CD1c-positive myeloid dendritic cell (primary cell): ENCODE measurements around the gene BLNK.

Source experiments
- DNase-seq: peaks from one replicate; pipeline ENCODE4 v3.0.0-alpha.2; 2016; ENCODE audit errors: extremely low spot score

BLNK gene

DNA sequence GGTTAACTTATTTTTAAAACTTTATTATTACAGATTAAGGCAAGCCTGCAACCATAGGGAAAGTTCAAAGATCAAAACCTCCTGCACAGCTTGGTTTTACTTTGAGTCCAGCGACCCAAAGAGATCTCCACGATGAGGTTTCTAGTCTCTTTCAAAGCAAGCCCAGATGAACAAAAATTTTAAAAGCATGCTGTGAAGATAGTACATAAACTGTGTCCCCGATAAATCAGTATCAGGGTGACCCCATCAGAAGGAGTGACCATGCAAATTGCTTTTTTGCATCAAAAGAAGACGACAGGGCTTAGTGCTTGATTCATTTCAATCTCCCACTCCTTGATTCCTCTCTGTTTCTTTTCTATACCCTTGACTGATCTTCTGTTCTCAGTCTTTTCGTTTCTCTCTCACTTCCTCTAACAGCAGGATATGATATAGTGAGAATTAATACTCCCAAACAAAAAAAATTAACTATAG, 16.8 kb upstream of the BLNK start:
- peak; percentile 15 for DNase-seq

DNA sequence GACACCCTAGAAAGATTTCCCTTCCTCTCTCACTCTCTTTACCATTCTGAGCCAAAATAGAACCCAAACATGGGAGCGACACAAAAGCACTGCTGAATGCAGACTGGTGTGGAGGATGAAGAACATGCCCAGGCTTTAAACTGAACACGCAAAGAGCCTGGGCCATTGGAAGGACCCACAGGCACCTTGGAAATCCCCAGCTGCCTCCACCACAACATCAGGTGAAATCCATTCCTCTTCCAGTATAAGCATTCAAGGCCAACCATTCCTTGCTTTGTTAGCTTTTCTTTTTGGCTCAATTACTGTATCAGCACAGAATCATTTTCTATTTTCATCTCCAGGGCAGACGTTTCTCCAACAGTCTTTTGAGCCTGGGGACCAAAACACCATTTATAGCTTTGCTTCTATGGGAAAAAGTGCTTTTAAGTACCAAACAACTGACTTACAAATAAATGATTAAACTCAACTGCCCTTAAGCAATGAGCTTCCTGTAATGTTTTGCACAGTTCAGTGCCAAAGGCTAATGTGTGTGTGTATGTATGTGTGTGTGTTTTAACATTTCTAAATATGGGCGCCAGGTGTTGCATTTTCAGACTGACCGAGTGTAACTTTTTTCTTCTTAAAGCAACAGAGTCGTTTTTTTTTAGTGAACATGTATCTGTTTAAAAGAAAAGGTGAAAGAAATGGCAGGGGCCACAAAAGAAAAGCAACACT, 16.2 kb upstream of the BLNK start:
- DNase-seq: peak; percentile 8

DNA sequence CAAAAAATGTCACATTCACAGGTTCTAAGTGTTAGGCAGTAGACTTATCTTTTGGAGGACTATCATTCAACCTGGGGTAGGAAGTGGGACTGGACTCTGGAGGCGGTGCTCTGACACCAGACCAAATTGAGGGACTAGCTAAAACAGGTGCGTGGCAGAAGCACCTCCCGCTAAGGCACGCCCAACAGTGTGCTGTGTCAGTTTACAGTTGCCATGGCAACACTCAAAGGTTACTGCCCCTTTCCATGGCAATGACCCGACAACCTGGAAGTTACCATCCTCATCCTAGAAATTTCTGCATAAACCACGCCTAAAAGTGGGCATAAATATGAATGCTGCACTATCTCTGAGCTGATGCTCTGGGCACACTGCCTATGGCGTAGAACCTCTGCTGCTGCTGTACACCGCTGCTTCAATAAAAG, 14.0 kb upstream of the BLNK start:
- DNase-seq: no peak

DNA sequence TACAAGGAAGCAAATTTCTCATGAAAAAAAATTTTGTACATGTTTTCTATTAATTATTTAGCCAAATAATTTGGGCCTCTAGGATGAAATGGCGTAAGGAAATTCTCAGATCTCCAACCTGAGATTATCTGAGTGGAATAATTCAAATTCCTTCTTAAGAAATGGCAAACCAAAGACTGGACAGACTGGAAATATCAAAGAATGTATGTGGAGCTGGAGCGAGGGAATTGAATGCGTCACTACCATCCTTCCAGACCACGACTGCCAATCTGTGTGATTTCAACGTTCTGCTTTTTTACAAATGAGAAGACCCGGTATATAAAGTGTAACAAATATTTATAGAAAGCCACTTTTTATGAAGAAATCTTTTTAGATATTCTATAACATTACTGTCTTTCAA, 12.4 kb upstream of the BLNK start:
- no peak for DNase-seq

DNA sequence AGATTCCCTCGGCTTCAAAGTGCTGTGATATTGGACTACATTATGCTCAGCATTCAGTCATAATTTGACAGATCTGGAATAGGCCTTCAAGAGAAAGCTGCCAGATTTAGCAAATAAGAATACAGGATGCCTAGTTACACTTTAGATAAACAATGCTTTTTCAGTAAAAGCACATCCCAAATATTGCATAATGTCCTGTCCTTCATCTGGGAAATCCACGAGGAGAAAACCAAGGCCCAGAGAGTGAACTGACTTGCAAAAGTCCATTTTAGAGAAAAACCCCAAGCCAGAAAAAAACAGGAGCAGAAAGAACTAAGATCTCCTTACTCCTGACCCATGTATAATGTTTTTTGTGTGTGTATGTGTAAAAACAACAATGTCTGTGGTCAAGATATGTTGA, 12.0 kb upstream of the BLNK start:
- no peak for DNase-seq

DNA sequence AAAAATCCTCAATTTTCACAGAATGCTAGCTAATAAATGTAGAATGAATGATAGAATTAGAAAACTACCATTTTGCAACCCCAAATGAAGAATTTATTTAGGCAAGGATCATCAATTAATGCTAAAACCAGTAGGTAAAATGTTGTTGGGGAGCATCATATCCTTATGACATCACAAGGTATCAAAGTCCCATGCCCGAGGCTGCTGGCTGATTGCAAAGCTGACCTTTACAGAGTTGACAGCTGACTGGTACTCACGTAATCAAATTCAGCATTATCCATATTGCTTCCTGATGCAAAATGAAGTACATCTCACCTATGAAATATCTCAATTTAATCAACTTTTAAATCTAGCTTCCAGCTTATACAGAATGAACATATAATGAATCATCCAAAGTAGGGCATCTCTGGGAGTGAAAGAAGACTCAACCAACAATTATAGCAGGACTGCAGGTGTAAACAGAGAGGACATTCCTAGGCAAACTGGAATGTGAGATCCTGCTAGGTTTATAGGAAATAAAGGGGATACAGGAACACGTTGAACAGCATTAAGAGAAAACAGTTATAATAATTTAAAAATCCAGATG, 10.2 kb upstream of the BLNK start:
- no peak for DNase-seq

DNA sequence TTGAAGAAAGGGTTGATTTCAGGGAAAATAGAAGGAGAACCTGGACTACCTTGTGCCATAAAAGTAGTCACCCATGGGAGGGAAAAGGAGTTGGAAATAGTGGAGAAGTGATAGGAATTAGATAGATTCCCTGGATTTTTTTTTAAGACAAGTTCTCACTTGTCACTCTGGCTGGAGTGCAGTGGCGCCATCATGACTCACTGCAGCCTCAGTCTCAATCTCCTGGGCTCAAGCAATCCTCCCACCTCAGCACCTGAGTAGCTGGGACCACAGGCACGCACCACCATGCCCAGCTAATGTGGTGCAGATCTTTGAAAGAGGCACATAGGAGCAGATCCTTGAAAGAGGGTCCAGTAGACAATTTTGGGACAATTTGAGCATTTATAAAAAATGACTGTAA, 9.5 kb upstream of the BLNK start:
- DNase-seq: no peak

DNA sequence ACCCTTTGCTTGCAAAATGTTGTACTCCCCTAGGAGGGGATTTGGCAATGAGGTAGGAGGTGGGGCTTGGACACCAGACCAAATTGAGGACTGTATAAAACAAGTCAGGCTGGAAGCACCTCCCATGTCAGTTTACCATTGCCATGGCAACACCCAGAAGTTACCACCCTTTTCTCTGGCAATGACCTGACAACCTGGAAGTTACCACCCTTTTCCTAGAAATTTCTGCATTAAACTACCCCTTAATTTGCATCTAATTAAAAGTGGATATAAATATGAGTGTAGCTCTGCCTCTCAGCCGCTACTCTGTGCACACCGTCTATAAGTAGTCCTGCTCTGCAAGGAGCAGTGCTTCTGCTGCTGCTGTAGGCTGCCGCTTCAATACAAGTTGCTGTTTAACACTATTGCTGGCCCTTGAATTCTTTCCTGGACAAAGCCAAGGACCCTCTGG, 7.8 kb upstream of the BLNK start:
- no peak for DNase-seq

DNA sequence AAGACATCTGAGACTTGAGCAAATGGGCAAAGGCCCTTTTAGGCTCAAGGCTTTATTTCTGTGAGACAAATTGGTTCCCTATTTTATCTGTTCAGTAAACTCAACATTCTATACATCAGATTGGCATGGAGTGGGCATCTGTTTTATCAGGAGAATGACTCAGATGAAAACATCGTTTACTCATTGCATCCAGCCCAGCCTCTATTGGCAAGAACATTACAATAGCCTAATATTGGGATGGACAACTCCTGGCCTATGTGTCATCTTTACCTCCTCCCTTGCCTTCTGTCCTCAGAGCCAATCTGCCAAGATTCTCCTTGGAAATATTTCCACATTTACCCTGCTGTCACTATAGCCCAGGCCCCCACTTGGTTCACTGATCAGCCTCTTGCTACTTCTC, 5.5 kb upstream of the BLNK start:
- no peak for DNase-seq

DNA sequence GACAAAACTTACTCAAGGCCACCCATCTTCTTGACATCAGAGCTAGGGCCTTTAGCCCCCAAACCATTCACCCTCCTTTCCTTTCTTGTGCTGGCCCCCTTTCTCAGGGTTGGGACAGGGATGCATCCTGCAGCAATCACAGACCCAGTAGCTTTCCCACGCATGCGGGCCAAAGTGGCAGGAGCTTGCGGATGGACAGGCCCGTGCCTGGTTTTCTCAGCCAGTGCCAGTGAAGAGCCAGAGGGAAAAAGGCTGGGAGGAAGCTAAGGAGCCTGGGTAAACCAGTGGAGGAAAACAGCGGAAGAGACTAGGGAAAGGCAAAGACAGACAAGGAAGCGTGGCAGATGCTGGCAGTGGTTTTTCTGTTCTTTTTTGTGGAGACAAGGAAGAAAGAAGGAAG, 5.1 kb upstream of the BLNK start:
- no peak for DNase-seq

DNA sequence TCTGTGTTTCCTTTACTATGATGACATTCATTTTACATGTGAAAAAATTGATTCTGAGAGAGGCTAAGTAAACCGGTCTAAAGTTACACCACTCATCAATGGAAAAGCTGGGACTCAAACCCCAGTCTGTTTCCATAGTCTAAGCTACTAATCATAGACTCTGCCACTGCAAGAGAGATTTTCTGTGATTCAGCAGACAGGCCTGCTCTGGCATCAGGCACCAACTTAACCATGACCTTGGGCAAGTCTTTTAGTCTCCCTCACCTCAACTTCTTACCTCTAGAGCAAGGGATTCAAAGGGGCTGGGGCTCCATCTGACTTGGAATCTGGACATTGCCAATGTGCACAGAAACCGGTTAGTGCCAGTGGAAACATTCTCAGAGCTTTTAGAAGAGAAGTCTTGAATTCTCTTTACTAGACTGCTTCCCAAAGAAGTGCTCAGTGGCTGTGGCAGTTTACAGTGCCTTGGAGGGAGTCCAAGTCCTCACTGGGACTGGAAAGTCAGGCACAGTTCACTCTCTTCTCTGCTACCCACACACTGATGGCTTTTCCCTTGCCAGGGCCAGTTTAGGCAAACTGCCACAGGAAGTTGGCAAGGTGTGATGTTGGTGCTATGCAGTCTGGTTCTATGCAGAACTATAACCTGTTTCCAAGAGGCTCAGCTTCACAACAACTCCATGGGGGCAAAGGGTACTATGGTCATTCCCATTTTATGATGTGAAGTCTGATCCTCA, 4.5 kb upstream of the BLNK start:
- DNase-seq: no peak

DNA sequence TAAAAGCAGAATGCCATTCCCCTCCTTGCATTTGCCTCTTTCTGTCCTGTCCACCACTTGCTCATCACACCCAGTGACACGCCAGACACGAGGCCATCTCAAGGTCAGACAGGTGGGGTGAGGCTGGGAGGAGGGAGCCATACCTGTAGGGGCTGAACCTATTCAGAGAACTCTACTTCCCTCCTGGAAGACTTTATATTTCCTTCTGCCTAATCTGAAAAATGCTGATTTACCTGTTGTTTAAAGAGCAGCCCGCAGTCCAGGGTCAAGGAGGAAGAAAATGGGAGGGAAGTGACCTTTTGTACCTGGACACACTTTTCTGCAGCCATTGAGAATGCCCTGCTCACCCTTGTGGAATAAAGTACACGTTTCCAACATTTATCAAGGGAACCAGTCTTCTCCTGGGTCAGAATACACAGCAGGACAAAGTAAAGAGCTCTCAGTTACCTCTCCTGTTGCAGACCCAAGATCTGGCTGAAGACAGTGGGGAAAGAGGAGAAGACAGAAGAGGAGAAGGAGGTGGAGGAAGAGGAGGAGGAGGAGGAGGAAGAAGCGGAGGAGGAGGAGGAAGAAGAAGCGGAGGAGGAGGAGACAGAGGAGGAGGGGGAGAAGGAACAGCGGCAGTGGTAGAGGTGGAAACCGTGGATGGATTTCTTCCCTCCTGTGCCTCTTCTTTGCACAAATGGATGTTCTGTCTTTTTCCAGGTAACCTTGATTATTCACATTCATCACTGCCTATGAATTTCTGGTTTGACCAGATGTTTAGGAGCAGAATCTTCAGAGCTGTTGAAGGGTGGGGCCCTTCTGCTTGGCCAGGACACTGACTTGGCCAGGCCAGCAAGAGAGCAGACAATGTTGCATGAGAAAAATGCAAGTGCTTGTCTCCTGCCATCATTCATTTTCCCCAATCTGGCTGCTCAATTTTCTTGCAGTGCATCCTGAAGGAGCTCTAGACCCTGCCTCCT, 1.2 kb upstream of the BLNK start:
- no peak for DNase-seq

DNA sequence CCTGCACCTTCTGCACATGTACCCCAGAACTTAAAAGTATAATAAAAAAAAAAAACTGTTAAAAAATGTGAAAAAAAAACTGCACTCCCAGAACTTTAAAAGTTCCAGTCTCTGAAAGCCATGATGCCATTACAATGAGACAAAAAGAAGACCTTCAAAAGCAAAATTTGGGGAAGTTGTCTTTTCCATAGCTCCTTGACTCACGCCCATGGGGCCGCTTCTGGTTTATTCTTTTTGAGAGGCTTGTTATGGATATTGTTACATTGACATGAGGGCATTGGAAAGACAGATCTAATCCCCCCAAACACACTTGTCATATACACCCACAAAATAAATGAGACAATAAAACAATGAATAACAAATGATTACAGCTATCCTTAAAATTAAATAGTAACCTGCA, 798 bp downstream of the BLNK start:
- peak; percentile 84 for DNase-seq

DNA sequence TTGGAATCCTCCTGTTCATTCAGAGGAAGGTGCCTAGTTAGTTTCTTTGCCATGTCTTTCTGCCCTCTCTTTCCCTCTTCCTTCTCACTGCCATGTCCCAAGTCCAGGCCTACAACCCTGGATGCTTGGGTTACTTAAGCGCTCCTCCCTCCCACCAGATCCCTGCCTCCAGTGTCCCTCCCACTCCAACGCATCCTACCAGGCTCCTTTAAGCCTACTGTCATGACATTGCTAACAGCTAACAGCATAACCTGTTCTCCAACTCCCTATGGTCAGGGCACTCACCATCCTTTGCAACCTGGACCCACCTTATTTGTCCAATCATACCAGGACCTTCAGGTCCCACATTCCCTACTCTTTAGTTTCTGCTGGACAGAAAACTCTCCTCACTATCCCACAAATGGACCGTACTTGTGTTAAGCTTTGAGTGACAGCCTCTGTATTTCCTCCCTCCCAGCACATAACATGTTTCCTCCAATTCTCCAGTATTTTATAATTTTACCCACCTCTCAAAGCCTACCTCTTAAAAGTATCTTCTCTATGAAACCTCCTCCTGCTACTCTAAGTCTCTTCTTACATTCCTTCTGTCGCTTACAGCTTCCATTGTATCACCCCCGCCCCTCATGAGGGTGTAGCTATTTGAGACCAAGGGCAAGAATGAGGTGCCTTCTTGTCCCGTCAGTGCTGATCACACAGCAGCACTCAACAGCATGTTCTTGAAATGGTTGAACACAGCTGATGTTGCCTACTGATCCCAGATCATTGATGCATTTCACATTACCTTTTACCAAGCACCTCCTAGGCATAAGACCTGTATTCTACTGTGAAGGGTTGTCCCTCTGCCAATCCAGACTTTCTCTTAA, 1.7 kb downstream of the BLNK start:
- no peak for DNase-seq

DNA sequence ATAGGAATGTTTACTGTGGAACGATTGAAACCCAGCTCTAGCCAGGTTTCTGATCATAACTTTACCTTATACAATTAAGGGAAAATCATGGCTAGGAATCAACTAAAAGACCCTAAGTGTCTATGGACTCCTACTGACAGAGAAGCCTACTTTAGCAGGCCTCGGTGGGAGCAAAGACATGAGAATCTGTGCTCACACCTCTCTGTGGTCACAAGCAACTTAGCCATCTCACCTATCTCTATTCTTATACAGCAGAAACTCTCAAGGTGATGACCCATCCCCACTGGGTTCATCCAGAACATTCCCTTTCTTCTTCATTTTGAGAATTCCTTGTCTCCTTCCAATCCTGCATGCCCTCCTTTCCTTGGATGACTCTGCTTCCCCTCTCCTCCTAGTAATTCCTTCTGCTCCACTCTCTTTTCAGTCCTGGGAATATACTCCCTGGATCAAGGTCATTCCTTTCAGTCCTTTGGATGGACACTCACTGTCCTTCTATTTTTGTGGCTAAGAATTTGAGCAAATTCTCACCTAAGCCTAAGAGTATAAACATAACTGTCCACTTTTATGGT, 2.9 kb downstream of the BLNK start:
- no peak for DNase-seq

DNA sequence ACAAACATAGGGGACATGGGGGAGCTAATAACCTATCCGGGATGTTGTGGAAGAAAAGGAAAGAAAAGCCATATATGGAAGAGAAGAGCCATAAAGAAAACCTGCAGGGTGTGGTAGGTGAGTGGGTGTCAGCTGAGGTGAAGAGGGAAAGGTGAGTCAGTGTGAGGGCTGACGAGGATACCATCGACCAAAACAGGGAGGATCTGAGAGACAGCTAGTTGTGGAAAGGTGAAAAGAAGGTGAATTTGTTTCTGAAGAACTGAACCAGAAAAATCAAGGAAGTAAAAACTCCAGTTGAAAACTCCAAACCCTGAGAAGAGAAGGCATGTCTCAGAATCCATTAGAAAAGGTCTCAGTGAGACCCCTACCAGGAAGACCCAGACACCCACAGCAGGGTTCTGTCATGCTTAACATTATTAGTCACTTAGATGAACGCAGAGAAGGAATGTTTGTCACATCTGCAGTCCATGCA, 4.1 kb downstream of the BLNK start:
- no peak for DNase-seq

DNA sequence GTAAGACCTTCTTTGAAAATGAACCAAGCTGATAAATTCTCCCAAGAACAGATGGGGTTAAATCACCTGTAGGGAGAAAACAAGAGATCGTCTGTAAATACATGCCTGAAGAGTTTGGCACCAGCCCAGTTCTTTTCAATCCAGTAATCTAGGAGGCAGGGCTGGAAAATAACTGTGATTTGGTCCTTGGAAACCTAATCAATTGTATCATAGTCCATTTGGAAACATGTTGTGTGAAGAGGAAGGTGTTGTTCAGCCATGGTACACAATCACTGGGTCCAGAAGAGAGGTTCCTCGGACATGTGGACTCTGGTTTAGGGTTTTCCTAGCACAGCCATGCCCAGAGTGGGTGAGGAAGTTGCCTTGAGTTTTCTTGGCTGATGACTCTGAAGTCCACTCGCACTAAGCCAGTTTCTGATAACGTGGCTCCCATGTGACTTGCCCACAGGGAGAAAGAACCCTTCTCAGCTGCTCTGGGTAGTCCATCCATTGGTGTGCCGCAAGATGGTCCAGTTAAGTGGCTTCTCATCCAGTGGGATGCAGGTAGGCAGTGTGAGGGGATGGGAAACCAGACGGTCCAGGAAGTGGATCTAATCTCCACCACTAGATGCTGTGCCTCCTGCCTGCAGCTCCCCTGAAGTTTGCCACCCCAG, 5.1 kb downstream of the BLNK start:
- DNase-seq: no peak

DNA sequence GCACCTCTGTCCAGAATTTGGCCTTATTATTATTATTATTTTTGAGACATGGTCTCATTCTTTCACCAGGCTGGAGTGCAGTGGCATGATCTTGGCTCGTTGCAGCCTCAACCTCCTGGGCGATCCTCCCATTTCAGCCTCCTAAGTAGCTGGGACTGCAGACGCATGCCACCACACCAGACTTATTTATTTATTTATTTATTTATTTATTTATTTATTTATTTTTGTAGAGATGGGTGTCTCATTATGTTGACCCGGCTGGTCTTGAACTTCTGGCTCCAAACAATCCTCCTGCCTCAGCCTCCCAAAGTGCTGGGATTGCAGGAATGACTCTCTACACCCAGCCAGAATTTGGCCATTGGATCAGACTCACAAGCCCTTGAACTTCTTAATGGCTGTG, 6.4 kb downstream of the BLNK start:
- no peak for DNase-seq

DNA sequence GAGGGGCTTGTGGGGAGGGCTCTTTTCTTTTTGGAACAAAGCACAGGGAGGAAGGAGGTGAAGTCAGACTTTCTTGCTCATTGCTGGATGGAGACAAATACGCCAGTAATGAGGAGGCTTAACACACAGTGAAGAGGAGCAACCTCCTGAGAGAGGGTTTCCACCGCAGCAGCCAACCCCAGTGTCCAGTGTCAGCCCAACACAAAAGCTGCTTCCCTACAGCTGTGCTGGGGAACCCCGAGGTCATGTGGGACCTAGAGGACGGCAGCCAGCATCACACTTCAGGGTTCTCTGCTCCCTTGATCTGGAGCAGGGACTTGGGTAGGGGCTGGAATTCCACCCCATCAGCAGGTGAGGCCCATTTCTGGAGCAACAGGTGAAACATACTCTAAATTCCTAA, 7.7 kb downstream of the BLNK start:
- no peak for DNase-seq

DNA sequence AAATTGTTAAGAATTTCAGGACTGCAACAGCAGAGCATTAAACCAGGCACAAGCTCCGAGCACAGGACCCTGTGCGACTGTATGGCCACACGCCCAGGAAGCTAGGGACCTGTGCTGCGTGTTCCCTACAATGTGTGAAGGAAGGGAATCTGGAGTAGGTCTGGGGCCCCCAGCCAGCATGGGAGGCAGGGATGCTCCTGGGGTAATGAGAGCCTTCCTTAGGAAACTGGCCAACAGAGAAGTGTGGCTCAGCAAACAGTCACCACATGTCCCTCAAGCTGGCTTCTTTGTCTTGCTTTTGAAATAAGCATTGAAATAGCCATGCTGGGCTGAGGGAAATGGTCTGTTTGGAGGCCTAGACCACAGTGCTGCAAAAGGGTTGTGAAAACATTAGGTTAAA, 8.2 kb downstream of the BLNK start:
- no peak for DNase-seq
